Kidney epithelial cell (primary cell): ENCODE results near the gene ZNF142. TPM values are rescaled to one million over a fixed set of nuclear protein-coding genes. Genes with fewer than 3 reads are reported as not detected.

Experiments used
- DNase-seq: peaks from one replicate; pipeline ENCODE4 v3.0.0-alpha.2; 2010; ENCODE audit warnings: low read depth
- H3K27me3 ChIP-seq: 2 replicates; pipeline ENCODE4 v1.6.0; 2011; ENCODE audit warnings: low read length; ENCODE audit not compliant: control insufficient read depth, insufficient read depth
- H3K36me3 ChIP-seq: 2 replicates; pipeline ENCODE4 v1.5.1; 2011; ENCODE audit warnings: low read length; ENCODE audit not compliant: control insufficient read depth, insufficient read depth
- H3K4me3 ChIP-seq: 2 replicates; pipeline ENCODE4 v1.5.1; 2011; ENCODE audit warnings: low read depth, mild to moderate bottlenecking, control low read depth, low read length
- CTCF ChIP-seq: IDR thresholded peaks from 2 replicates; pipeline ENCODE4 v1.5.1; 2011; ENCODE audit warnings: mild to moderate bottlenecking, moderate library complexity, low read length, control low read depth, inconsistent platforms; ENCODE audit not compliant: insufficient read depth, poor library complexity, severe bottlenecking
- total RNA-seq: library from RNA; depleted of rRNA; stranded (reverse); fragments of >200 nt; gene quantifications from 2 replicates; pipeline ENCODE4 v1.2.3, GENCODE V29; 2015

ZNF142 gene
- total RNA-seq, 1 donor from 2014 or later: 22.6 TPM

GRCh38 chr2:218662377-218662776 is 3.0 kb upstream of the ZNF142 start:
- TF ChIP-seq CTCF: no peak
- no peak overlapping the region for H3K4me3 ChIP-seq
- H3K27me3 ChIP-seq: no peaks in the 10 kb centered on the region
- peaks cover 4% of the 10 kb centered on the region for H3K36me3 ChIP-seq
- no peak for DNase-seq

GRCh38 chr2:218659988-218660358 is 550 bp upstream of the ZNF142 start:
- DNase-seq: no peak
- peaks cover 2% of the 10 kb centered on the region for H3K36me3 ChIP-seq
- peak overlapping the region; percentile 70 for H3K4me3 ChIP-seq
- no peak for TF ChIP-seq CTCF
- H3K27me3 ChIP-seq: no peaks in the 10 kb centered on the region

- H3K27me3 ChIP-seq: no peaks in the 10 kb centered on the region
- no peaks in the 10 kb centered on the region for H3K36me3 ChIP-seq
- no peak for DNase-seq
- TF ChIP-seq CTCF: peak; percentile 52
- H3K4me3 ChIP-seq: peak overlapping the region; percentile 70
Observed at GRCh38 chr2:218658671-218659257, 659 bp downstream of the ZNF142 start.

- no peaks in the 10 kb centered on the region for H3K27me3 ChIP-seq
- H3K4me3 ChIP-seq: no peak overlapping the region
- no peak for TF ChIP-seq CTCF
- no peaks in the 10 kb centered on the region for H3K36me3 ChIP-seq
- no peak for DNase-seq
Observed at GRCh38 chr2:218655751-218656150, 3.7 kb downstream of the ZNF142 start.

- Histone ChIP-seq H3K4me3 (no peak overlapping the region), H3K27me3 (no peaks in the 10 kb centered on the region), H3K36me3 (peaks cover 1% of the 10 kb centered on the region)
- DNase-seq: no peak
- no peak for TF ChIP-seq CTCF
Observed at GRCh38 chr2:218648787-218649100, 10.7 kb downstream of the ZNF142 start.

- peak; percentile 86 for TF ChIP-seq CTCF
- no peak for DNase-seq
- Histone ChIP-seq H3K27me3 (no peaks in the 10 kb centered on the region), H3K4me3 (no peak overlapping the region), H3K36me3 (peaks cover 3% of the 10 kb centered on the region)
Observed at GRCh38 chr2:218648088-218648786, 11.2 kb downstream of the ZNF142 start.
